Midbrain (tissue), 1 donor: ENCODE results near the gene TBX3.

Experiments
- DNase-seq: peaks from one replicate; lab custom pipeline; 2025; lab: John Stamatoyannopoulos, UW

TBX3 gene

GRCh38 chr12:114696443-114697242 is 12.7 kb upstream of the TBX3 start:
- DNase-seq: no peak

DNA sequence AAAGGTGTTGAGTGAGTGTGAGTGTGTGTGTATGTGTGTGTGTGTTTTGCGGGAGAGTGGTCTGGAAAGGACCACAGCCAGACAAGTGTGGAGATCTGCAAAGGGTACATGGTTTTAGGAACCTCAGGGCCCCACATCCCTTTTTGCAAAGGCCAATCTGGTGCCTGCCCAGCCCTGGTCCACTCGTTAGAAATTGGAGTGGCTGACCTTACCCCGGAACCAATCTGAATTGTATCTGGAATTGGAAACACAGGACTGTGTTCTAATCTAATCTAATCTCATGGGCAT is 11.3 kb upstream of the TBX3 start:
- DNase-seq: no peak

DNA sequence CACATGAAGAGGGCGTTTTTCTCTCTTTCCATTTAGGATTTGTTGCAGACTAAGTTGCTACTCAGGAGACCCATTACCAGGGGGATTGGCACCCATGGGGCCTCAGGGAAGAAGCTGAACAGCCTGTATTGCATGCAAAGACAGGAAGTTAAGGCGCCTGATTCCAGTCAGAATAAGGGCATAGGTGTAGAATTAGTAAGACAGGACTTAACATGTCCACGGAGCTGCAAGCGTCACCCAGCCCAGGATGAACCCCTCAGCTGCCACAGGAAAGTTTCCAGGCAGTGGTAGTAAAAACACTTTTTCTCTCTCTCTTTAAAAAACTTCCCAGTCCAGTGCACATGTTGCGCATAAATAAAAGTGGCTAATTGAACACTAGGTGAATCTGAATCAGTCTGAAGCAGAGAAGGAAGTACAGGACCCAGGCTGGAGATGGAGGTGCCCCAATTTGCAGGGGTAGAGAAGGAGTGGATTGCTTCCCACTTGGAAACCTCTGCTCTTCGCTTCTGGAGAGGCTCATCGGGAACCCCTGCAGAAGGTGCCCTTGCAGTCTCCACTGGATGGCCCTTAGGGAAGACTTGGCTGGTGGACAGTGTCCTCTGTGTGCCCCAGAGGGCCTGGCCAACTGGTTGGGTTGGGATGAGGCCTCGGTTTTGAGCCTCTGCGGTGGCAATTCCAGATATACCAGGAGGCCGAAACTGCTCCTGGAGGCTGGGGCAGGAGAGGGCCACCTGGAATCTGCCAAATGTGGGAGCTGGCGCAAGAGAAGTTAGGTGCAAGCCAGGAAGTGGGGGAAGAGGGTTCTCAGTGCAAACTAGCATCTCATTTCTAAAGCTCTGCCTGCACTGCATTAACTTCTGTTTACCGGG is 10.7 kb upstream of the TBX3 start:
- DNase-seq: no peak

DNA sequence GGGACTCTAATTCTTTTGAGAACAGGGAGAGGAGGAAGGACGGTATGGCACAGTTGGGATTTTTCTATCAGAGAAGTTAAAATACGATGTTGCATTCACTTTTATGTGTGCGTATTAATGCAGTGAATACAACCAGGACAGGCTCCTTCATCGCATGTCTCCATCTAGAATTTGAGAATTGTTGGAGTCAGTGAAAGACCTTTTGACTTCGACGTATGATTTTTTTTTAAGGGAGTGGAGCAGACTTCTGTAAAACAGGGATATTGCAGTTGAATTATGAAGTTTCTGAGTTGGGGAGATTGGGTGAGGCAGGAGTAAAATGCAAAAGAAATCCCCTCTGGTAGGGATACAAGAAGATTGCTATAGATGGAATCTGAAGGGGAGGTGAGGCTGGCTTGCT is 9.6 kb upstream of the TBX3 start:
- no peak for DNase-seq

DNA sequence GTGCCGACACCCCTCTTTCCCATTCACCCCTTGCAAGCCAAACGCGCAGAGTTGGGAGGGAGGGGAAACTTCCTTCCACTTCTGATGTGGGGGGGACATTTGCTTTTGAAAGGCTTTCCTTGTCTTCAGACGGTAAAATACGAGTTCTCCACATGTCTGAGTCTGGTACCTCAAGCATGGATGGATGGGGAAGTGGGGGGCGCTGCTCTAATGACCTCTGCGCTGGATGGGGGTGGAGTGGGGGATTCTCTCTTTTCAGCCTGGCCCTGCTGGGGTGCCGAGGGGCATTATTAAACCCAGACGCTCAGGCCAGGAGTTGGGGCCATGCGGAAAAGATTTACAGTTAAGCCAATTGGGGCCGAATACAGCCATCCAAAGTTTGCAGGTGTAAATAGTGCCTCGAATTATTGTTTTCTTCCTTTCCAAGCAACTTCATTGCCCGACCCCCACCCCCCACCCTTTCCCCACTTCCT is 9.1 kb upstream of the TBX3 start:
- DNase-seq: no peak

- DNase-seq: no peak
These were observed 8.4 kb upstream of the TBX3 start for GRCh38 chr12:114692186-114693058.

DNA sequence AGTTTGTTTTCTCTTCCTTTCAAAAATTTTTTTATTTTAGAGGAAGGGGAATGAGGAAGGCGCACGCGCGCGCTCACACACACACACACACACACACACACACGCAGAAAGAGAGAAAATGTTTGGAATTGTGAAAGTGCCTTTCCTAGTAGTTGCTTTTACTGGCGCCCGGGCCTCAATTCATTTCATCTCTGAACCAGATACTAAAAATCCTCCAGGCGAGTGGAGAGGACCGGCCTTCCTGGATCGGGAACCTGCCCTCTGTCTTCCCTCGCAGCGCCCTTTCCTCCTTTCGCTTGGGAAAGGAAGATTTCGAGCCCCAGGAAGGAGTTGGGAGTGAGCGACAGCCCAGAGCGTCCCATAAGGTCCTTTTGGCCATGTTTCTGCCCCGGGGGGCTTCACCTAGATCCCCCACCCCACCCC is 7.8 kb upstream of the TBX3 start:
- no peak for DNase-seq

GRCh38 chr12:114691196-114691595 is 7.2 kb upstream of the TBX3 start:
- no peak for DNase-seq

DNA sequence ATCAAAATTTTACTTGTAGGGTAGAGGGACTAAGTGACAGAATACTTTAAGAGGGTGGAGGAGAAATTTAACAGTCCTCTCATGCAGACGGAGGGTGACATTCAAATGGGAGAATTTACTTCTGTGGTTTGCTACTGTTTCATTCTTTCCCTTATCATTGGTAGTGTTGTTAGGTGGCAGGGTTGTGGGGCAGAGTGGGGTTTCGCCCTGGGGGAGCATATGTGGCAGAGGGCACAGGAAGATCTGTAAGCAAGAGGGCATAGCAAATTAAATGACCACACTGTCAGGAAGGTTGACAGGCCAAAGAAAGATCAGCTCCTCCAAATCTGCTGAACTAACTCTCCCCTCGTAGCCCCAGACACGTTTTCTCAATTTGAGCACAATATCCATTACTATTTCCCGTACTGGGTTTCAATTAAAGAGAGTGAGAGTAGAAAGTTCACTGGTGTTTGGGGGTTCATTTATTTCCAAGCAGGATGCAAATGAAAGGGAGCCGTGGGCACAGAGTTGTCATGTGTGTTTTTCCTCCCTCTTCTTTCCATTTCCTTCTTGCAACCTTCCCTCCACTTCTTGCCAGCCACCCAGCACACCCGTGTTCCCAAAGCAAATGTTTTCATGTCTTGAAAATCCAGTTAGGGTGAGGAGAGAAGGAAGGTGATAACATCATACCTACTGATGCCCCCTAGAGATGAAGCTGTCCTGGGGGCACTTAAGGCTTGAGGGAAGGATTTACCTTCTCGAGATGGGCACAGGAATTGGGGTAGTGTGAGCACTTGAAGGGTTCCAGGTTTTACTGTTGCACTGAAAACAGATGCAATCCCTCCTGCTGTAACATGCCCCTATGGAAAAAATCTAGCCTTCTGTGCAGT is 6.5 kb upstream of the TBX3 start:
- DNase-seq: no peak

GRCh38 chr12:114689075-114689994 is 5.4 kb upstream of the TBX3 start:
- DNase-seq: no peak

GRCh38 chr12:114688256-114688845 is 4.4 kb upstream of the TBX3 start:
- DNase-seq: no peak

DNA sequence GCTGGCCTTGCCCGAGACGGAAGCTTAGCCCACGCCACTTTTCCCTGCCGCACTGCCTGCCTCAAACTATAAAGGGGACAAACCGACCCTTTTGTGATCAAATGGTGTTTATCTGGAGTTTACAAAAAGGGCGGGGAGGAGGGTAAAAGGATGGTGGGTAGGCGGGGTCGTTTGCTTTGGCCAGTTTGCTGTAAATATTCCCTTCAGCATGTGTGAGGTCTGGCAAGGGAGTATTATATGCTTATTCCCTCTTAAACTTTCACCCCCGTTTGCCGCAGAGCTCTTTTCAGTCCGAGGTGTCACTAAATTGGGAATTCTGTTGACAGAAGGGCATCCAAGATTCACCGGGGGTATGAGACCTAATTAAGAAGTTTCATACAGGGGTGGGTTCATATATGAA is 3.8 kb upstream of the TBX3 start:
- no peak for DNase-seq

DNA sequence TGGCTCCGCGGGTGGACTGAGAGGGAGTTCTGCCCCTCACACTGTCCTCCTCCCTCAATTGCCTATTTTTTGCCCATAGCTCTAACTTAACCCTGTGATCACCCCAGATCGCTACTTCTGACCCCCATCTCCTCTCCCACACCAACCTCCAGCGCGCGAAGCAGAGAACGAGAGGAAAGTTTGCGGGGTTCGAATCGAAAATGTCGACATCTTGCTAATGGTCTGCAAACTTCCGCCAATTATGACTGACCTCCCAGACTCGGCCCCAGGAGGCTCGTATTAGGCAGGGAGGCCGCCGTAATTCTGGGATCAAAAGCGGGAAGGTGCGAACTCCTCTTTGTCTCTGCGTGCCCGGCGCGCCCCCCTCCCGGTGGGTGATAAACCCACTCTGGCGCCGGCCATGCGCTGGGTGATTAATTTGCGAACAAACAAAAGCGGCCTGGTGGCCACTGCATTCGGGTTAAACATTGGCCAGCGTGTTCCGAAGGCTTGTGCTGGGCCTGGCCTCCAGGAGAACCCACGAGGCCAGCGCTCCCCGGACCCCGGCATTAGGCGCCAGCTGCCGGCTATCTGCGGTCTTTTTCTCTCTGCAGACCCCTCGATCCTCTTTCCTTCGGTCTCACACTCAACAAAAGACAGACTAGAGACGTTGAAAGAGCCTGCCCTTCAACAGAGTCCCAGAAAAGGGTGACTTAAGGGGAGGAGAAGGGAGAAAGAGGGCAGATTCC is 3.0 kb upstream of the TBX3 start:
- DNase-seq: no peak

DNA sequence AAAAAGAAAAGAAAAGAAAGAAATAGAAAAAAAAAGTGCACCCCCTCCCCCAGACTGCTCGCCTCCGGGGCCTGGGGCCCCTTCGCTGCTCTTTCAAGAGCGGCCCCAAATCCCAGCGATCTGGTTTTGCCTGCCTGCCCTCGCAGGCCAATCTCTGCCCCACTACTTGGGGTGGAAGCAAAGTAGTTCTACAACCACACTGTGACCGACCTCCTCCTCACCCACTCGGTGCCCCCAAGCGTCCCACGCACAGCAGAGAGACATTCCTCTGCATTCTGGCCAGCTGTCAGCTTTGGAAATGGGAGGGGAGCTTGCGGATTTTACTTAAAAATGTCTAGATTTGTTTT is 2.4 kb upstream of the TBX3 start:
- DNase-seq: no peak

DNA sequence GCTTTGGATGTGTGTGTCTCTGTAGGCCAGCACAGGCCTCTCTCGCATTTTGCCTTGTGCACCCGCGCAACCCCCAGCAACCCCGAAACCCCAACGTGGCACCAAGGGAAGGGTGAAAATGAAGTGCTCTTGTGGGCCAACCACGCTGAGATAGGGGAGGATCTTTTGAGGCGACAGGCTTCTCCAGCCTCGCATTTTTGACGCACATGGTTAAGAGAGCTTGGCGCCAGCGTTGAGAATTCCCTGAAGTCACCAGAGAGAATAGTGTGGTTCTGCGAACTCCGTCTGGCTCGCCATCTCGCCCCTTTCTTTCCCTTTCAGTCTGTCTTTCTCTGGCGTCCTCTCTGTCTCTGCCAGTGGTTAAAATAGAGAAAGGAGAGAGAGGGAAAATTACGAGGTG is 1.9 kb upstream of the TBX3 start:
- DNase-seq: no peak

DNA sequence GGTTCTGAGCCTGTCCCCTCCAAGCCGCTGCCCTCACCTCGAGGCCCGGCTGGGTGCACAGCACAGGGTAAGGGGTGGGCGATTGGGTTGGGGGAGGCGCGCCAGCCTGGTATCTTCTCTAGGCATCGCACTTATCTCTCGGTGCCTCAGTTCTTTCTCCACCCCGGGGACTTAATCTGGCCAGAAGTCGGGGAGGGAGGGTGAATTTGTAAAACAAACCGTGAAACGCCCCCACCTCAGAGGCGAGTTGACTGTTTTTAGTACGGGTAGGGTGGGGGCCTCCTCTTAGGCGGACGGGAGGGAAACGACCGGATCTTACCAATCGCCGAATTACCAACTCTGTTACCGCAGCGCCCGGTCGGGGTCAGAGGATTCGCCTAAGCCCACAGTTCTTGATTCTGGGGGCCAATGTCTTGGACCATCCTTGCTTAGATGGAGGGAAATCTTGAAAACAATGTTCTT is 1.4 kb upstream of the TBX3 start:
- no peak for DNase-seq

GRCh38 chr12:114684870-114685273 is 897 bp upstream of the TBX3 start:
- no peak for DNase-seq

DNA sequence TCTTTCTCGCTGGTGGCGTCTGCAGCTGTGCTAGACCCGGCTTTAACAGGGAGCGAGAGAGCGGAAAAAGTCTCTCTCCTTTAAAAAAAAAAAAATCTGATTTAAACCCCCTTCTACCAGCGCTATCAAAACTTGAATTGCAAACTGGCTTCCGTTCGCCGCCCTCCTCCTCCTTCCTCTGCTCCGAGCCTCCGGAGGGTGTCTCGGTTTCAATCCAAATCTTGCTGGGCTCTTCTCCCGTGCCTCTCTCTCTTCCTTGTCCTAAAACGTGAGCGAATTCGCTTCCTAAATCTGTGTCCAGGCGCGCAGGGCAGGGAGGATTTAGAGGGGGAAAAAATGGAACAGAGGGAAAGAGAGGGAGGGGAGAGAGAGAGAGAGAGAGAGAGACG is 272 bp downstream of the TBX3 start:
- no peak for DNase-seq
